ENCODE data around the gene ACSF2.
"Not testable (repeated sequence)": the region's sequence is repeated elsewhere in the genome, so short reads cannot be mapped to it uniquely, and the experiment has no call there.

ACSF2 gene

GRCh38 chr17:50414808-50415207, 11.2 kb upstream of the ACSF2 start:
- no peak for DNase-seq

- DNase-seq = not testable (repeated sequence)
Measured at GRCh38 chr17:50419577-50419976, 6.4 kb upstream of the ACSF2 start.

GRCh38 chr17:50420419-50421112, 5.5 kb upstream of the ACSF2 start:
- DNase-seq = no peak

GRCh38 chr17:50421308-50422051, 4.5 kb upstream of the ACSF2 start:
- DNase-seq = no peak

GRCh38 chr17:50422738-50423137, 3.3 kb upstream of the ACSF2 start:
- DNase-seq = no peak

- no peak for DNase-seq
Measured at GRCh38 chr17:50423553-50424159, 2.4 kb upstream of the ACSF2 start.

- no peak for DNase-seq
Measured at GRCh38 chr17:50424246-50424995, 1.6 kb upstream of the ACSF2 start.

- no peak for DNase-seq
Measured at GRCh38 chr17:50424996-50425681, 879 bp upstream of the ACSF2 start.

- no peak for DNase-seq
Measured at GRCh38 chr17:50426472-50426782, 409 bp downstream of the ACSF2 start.

GRCh38 chr17:50426814-50427787, 1.1 kb downstream of the ACSF2 start:
- DNase-seq = no peak

- not testable (repeated sequence) for DNase-seq
Measured at GRCh38 chr17:50428126-50428525, 2.1 kb downstream of the ACSF2 start.

- DNase-seq = no peak
Measured at GRCh38 chr17:50428831-50429424, 2.9 kb downstream of the ACSF2 start.

- DNase-seq = no peak
Measured at GRCh38 chr17:50429793-50430192, 3.8 kb downstream of the ACSF2 start.

- DNase-seq = no peak
Measured at GRCh38 chr17:50430821-50431618, 5.0 kb downstream of the ACSF2 start.

- DNase-seq = no peak
Measured at GRCh38 chr17:50432125-50432762, 6.2 kb downstream of the ACSF2 start.

GRCh38 chr17:50437409-50437808, 11.4 kb downstream of the ACSF2 start:
- no peak for DNase-seq

GRCh38 chr17:50439008-50439407, 13.0 kb downstream of the ACSF2 start:
- DNase-seq = no peak

- DNase-seq = no peak
Measured at GRCh38 chr17:50440172-50440837, 14.3 kb downstream of the ACSF2 start.
